Measurements from ENCODE around the gene ERCC2.

The ERCC2 gene

DNA sequence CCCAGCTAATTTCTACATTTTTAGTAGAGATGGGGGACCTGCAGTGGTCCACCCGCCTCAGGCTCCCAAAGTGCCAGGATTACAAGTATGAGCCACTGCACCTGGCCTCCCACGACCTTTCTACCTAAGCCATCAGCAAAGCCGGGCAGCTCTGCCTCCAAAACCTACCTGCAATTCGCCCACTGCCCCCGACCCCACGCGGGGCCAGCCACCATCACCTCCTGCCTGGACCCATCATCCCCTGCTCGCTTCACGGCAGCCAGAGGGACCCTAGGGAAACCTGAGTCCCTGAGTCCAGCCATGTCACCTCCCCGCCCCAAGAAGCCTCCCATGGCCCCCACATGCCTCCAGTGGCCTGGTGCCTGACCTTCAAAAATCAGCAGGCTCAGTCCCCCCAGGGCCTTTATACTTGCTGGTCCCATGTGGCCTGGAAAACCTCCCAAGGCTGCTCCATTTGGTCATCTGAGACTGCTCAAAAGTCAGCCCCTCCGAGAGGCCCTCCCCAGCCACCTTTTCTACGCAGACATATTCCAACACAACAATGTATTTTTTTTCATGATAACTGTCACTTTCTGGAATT, 12.1 kb downstream of the ERCC2 start:
- TF ChIP-seq, protein P1, sequence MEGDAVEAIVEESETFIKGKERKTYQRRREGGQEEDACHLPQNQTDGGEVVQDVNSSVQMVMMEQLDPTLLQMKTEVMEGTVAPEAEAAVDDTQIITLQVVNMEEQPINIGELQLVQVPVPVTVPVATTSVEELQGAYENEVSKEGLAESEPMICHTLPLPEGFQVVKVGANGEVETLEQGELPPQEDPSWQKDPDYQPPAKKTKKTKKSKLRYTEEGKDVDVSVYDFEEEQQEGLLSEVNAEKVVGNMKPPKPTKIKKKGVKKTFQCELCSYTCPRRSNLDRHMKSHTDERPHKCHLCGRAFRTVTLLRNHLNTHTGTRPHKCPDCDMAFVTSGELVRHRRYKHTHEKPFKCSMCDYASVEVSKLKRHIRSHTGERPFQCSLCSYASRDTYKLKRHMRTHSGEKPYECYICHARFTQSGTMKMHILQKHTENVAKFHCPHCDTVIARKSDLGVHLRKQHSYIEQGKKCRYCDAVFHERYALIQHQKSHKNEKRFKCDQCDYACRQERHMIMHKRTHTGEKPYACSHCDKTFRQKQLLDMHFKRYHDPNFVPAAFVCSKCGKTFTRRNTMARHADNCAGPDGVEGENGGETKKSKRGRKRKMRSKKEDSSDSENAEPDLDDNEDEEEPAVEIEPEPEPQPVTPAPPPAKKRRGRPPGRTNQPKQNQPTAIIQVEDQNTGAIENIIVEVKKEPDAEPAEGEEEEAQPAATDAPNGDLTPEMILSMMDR (conservative IDR thresholded peaks at IDR 0.05; ENCODE audit: low read length): no peak
- DNase-seq (ENCODE audit: low read depth): no peak
- H3K4me3 ChIP-seq (ENCODE audit: low read length): no peak overlapping the region

DNA sequence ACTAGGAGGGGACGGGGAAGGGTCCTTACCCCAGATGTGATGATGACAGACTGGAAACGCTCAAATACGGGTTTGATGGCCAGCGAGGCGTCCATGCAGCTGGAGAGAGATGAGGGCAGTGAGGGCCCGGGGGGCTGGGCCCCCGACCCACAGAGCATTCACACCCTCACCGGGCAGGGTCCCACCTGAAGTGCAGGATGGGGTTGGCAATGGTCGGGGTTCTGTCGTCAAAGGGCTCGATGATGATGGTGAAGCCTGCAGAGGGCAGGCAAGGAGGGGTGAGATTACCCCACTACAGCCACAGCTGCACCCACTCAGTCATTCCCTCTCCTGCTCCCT, 13.0 kb downstream of the ERCC2 start:
- no peak overlapping the region for H3K4me3 ChIP-seq (ENCODE audit: low read length)
- TF ChIP-seq, protein P1 (conservative IDR thresholded peaks at IDR 0.05; ENCODE audit: low read length): no peak
- DNase-seq (ENCODE audit: low read depth): no peak

DNA sequence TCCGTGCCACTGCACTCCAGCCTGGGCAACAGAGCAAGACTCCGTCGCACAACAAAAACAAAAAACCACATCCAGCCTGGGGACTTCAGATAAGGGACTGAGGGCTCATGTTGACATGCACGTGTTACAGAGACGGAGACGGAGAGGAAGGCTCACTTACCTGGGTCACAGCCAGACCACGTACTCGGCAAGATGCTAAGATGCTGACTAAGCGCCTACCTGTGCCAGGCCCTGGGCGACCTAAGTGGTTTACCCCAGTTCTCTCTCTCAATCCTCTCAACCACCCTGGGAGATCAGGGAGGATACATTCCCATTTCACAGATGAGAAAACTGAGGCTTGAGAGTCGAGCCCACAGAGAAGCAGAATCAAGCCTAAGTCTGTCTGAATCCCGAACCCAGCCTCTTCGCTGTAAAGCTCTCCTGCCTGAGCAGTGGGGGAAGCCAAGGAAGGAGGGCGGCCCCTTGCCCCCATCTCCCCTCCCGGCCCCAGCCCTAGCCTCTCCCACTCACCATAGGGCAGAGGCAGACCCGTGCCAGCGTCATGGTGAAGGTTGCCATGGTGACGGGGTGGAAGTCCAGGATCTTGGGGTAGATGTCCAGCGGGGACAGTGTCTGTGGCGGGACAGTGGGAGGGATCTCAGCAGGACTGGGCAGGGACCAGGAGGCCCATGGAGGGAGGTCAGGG, 13.5 kb downstream of the ERCC2 start:
- TF ChIP-seq, protein P1 (conservative IDR thresholded peaks at IDR 0.05; ENCODE audit: low read length): no peak
- no peak for DNase-seq (ENCODE audit: low read depth)
- H3K4me3 ChIP-seq (ENCODE audit: low read length): no peak overlapping the region

DNA sequence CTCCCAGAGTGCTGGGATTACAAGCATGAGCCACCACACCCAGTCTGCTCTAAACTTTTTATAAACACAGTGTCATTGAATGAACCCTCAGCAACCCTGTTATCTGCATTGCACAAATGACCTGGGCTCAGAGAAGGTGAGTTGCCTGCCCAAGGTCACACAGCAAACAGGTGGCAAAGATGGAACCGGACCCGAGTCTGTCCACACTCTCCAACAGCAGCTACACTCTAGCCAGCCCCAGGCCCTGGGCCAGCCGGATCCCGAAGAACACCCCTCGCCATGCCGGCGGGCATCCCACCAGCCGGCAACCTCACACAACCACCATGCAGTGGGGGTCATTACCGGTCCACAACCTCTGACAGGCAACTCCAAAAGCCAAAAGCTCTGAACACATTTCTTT, 14.5 kb downstream of the ERCC2 start:
- DNase-seq (ENCODE audit: low read depth): no peak
- no peak overlapping the region for H3K4me3 ChIP-seq (ENCODE audit: low read length)
- TF ChIP-seq, protein P1 (conservative IDR thresholded peaks at IDR 0.05; ENCODE audit: low read length): no peak

DNA sequence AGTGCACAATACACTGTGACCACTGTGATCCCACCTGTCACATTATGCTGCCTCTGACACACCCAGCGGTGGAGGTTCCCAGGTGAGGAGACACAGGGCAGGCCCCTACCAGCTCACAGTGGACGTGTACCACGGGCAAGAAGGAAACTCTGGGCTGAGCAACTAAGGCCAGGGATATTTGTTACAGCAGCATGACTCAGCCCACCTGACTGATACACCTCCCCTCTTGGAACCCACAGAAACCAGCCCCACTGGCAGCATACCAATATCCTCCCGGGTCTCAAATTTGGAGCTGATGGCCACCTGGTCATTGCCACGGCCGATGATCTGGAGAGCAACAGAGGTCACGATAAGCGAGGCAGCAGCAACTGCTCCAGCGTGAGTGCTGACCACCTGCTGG, 15.0 kb downstream of the ERCC2 start:
- TF ChIP-seq, protein P1 (conservative IDR thresholded peaks at IDR 0.05; ENCODE audit: low read length): no peak
- no peak for DNase-seq (ENCODE audit: low read depth)
- no peak overlapping the region for H3K4me3 ChIP-seq (ENCODE audit: low read length)

DNA sequence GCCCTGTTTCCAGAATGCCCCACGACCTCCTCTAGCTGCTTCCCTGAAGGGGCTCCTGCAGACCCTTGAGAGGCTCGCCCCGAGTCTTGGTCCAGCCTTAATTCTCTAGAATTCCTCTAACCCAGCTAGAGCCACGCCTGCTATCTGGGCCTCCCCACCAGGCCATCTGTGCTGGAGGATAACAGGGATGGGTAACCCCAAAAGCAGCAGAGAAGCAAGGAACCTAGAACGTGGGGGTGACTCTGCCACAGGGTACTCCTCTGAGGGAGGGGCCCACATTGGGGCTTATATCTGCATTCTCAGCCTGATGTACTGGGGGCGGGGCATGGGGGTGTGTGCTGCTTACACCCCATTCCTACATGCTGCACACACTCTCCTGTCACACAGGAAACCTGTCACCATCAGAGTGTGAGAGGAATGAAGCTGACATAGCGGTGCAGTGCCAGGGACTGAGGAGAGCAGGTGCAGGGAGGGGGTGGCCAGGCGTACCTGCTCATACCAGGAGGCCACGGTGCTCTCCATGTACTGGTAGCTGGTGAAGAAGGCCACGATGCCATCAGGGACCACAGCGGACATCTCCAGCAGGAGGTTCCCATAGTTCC, 16.0 kb downstream of the ERCC2 start:
- no peak for DNase-seq (ENCODE audit: low read depth)
- H3K4me3 ChIP-seq (ENCODE audit: low read length): no peak overlapping the region
- TF ChIP-seq, protein P1 (conservative IDR thresholded peaks at IDR 0.05; ENCODE audit: low read length): no peak

Measured in AG10803 (cell line).